ENCODE results near the gene KIF11. TPM values are rescaled to one million over a fixed set of nuclear protein-coding genes. Genes with fewer than 3 reads are reported as not detected.

The KIF11 gene
- polyA plus RNA-seq, 1 donor from 2014 or later: 0.47 TPM

DNA sequence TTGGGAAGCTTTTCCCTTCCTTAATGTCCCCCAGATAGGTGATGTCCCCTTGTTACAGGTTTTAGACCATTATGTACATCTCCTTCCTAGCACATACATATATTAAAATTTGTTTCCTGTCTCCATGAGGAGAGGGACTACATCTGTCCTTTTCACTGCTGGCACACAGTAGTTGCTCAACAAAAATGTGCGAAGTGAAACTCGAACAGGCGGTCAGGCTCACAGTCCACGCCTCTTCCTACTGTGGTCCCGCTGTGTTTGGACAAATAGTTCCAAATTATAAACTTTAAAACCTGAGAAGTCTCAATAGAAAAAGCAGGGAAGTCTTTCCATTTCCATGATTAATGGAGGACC, 95.6 kb downstream of the KIF11 start:
- peaks cover 12% of the 10 kb centered on the region for H3K9me3 ChIP-seq (ENCODE audit: low read length)
- no peak overlapping the region for H2AFZ ChIP-seq (ENCODE audit: low read depth, low read length)
- no peak for TF ChIP-seq RAD21 (conservative IDR thresholded peaks at IDR 0.05)
- H3K9ac ChIP-seq (ENCODE audit: low read length): no peak overlapping the region
- peak overlapping the region; percentile 46 for H3K4me3 ChIP-seq (ENCODE audit: low read length)
- H3K36me3 ChIP-seq (ENCODE audit: insufficient read depth, low read length): no peaks in the 10 kb centered on the region
- no peaks in the 10 kb centered on the region for H3K9me2 ChIP-seq (ENCODE audit: insufficient read depth, low read length)
- H3F3A ChIP-seq (ENCODE audit: insufficient read depth, low read length, poor library complexity, severe bottlenecking): no peaks in the 10 kb centered on the region
- H3K79me2 ChIP-seq (replicated peaks; ENCODE audit: insufficient read depth, low read length): no peaks in the 10 kb centered on the region
- H3K4me2 ChIP-seq (ENCODE audit: low read length): no peak overlapping the region
- peaks cover 66% of the 10 kb centered on the region for H3K27me3 ChIP-seq (ENCODE audit: insufficient read depth, low read depth, low read length)
- H4K20me1 ChIP-seq (ENCODE audit: insufficient read depth): no peaks in the 10 kb centered on the region
- no peak overlapping the region for H3K27ac ChIP-seq (ENCODE audit: low read length)

GRCh38 chr10:92688927-92689662, 96.2 kb downstream of the KIF11 start:
- H3K9me2 ChIP-seq (ENCODE audit: insufficient read depth, low read length): no peaks in the 10 kb centered on the region
- TF ChIP-seq EP300 (conservative IDR thresholded peaks at IDR 0.05; ENCODE audit: poor library complexity, severe bottlenecking) (no peak), POLR2AphosphoS5 (IDR thresholded peaks at IDR 0.05) (no peak), SMC3 (conservative IDR thresholded peaks at IDR 0.05; ENCODE audit: poor library complexity) (no peak), MXI1 (conservative IDR thresholded peaks at IDR 0.05; ENCODE audit: poor library complexity, severe bottlenecking) (no peak), EZH2 (IDR thresholded peaks at IDR 0.05; ENCODE audit: borderline replicate concordance, insufficient read depth, low read length, poor library complexity, severe bottlenecking) (peak; percentile 78)
- H3K79me2 ChIP-seq (replicated peaks; ENCODE audit: insufficient read depth, low read length): no peaks in the 10 kb centered on the region
- H3K36me3 ChIP-seq (ENCODE audit: insufficient read depth, low read length): no peaks in the 10 kb centered on the region
- no peak overlapping the region for H2AFZ ChIP-seq (ENCODE audit: low read depth, low read length)
- no peak overlapping the region for H3K4me2 ChIP-seq (ENCODE audit: low read length)
- peak overlapping the region; percentile 46 for H3K4me3 ChIP-seq (ENCODE audit: low read length)
- H3F3A ChIP-seq (ENCODE audit: insufficient read depth, low read length, poor library complexity, severe bottlenecking): no peaks in the 10 kb centered on the region
- no peak overlapping the region for H3K9ac ChIP-seq (ENCODE audit: low read length)
- no peak overlapping the region for H3K27ac ChIP-seq (ENCODE audit: low read length)
- no peaks in the 10 kb centered on the region for H4K20me1 ChIP-seq (ENCODE audit: insufficient read depth)
- H3K27me3 ChIP-seq (ENCODE audit: insufficient read depth, low read depth, low read length): peaks cover 72% of the 10 kb centered on the region
- peaks cover 12% of the 10 kb centered on the region for H3K9me3 ChIP-seq (ENCODE audit: low read length)

GRCh38 chr10:92689663-92690210, 96.8 kb downstream of the KIF11 start, which contains the start of gene HHEX:
Gene HHEX, plus strand, starts transcription at chr10:92689955. Its CDS starts 32 bp downstream, at chr10:92689987.
- TF ChIP-seq, protein P1, sequence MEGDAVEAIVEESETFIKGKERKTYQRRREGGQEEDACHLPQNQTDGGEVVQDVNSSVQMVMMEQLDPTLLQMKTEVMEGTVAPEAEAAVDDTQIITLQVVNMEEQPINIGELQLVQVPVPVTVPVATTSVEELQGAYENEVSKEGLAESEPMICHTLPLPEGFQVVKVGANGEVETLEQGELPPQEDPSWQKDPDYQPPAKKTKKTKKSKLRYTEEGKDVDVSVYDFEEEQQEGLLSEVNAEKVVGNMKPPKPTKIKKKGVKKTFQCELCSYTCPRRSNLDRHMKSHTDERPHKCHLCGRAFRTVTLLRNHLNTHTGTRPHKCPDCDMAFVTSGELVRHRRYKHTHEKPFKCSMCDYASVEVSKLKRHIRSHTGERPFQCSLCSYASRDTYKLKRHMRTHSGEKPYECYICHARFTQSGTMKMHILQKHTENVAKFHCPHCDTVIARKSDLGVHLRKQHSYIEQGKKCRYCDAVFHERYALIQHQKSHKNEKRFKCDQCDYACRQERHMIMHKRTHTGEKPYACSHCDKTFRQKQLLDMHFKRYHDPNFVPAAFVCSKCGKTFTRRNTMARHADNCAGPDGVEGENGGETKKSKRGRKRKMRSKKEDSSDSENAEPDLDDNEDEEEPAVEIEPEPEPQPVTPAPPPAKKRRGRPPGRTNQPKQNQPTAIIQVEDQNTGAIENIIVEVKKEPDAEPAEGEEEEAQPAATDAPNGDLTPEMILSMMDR (IDR thresholded peaks at IDR 0.05; ENCODE audit: poor library complexity, severe bottlenecking): no peak
- TF ChIP-seq EZH2 (IDR thresholded peaks at IDR 0.05; ENCODE audit: borderline replicate concordance, insufficient read depth, low read length, poor library complexity, severe bottlenecking): peak; percentile 89
- no peak for TF ChIP-seq MXI1 (conservative IDR thresholded peaks at IDR 0.05; ENCODE audit: poor library complexity, severe bottlenecking)

More at GRCh38 chr10:92689663-92690210, 96.8 kb downstream of the KIF11 start, which contains the start of gene HHEX:
- H3K4me2 ChIP-seq (ENCODE audit: low read length): no peak within 1 kb of the TSS
- no peaks in the 10 kb centered on the region for H3K9me2 ChIP-seq (ENCODE audit: insufficient read depth, low read length)
- H3K4me3 ChIP-seq (ENCODE audit: low read length): peak within 1 kb of the TSS; percentile 59
- H3K9ac ChIP-seq (ENCODE audit: low read length): no peak within 1 kb of the TSS
- H3K27ac ChIP-seq (ENCODE audit: low read length): no peak within 1 kb of the TSS
- H3K36me3 ChIP-seq (ENCODE audit: insufficient read depth, low read length): no peaks in the 10 kb centered on the region
- H2AFZ ChIP-seq (ENCODE audit: low read depth, low read length): no peak within 1 kb of the TSS
- no peaks in the 10 kb centered on the region for H4K20me1 ChIP-seq (ENCODE audit: insufficient read depth)
- peaks cover 12% of the 10 kb centered on the region for H3K9me3 ChIP-seq (ENCODE audit: low read length)
- peaks cover 78% of the 10 kb centered on the region for H3K27me3 ChIP-seq (ENCODE audit: insufficient read depth, low read depth, low read length)
- no peaks in the 10 kb centered on the region for H3F3A ChIP-seq (ENCODE audit: insufficient read depth, low read length, poor library complexity, severe bottlenecking)
- H3K79me2 ChIP-seq (replicated peaks; ENCODE audit: insufficient read depth, low read length): no peaks in the 10 kb centered on the region

All from neural cell (in vitro differentiated cells).